Measurements from ENCODE around the gene UPF2.

UPF2 gene

DNA sequence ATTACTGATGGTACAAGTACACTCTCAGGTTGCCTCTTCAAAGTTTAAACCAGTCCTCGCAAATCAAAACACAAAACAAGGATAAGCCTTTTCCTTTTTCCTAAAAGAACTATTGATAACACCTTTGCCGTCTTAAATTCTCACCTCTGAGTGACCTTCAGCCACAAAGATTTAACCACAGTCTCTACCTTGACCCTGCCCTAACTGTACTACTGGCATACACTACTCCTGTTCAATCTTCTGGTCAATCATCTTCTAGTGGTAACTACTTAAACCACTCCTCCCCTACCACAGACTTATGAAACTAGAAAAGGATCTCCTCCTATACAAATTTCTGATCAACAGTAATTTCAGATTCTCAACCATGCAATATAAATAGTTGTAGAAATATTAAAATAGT lies 15.1 kb downstream of the UPF2 start:
- Mint-ChIP-seq H3K36me3 (ENCODE audit: low read depth) (peaks cover 63% of the 10 kb centered on the region), H3K27me3 (ENCODE audit: low read depth, poor library complexity) (no peaks in the 10 kb centered on the region), H3K4me3 (no peak overlapping the region), H3K4me1 (no peaks in the 10 kb centered on the region), H3K9me3 (no peaks in the 10 kb centered on the region), H3K27ac (no peak overlapping the region)
- TF ChIP-seq, protein P1, sequence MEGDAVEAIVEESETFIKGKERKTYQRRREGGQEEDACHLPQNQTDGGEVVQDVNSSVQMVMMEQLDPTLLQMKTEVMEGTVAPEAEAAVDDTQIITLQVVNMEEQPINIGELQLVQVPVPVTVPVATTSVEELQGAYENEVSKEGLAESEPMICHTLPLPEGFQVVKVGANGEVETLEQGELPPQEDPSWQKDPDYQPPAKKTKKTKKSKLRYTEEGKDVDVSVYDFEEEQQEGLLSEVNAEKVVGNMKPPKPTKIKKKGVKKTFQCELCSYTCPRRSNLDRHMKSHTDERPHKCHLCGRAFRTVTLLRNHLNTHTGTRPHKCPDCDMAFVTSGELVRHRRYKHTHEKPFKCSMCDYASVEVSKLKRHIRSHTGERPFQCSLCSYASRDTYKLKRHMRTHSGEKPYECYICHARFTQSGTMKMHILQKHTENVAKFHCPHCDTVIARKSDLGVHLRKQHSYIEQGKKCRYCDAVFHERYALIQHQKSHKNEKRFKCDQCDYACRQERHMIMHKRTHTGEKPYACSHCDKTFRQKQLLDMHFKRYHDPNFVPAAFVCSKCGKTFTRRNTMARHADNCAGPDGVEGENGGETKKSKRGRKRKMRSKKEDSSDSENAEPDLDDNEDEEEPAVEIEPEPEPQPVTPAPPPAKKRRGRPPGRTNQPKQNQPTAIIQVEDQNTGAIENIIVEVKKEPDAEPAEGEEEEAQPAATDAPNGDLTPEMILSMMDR (IDR thresholded peaks at IDR 0.05), result no peak
- DNase-seq, result no peak

DNA sequence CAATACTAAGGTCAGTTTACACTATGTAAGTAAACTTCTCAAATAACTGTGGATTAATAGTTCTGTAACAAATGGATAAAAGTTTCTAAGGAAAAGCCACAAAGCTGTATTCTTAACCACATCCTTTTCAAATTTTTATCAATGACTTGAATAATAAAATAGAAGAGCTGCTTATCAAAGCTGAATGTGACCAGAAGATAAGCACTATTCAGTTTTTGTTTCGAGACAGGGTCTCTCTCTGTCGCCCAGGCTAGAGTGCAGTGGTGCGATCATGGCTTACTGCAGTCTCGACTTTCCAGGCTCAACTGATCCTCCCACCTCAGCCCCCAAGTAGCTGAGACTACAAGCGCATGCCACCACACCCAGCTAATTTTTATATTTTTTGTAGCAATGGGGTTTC lies 17.0 kb downstream of the UPF2 start:
- Mint-ChIP-seq H3K27me3 (ENCODE audit: low read depth, poor library complexity) (no peaks in the 10 kb centered on the region), H3K4me3 (no peak overlapping the region), H3K9me3 (no peaks in the 10 kb centered on the region), H3K36me3 (ENCODE audit: low read depth) (peaks cover 54% of the 10 kb centered on the region), H3K4me1 (no peaks in the 10 kb centered on the region), H3K27ac (no peak overlapping the region)
- TF ChIP-seq, protein P1 (IDR thresholded peaks at IDR 0.05), result no peak
- DNase-seq, result no peak

DNA sequence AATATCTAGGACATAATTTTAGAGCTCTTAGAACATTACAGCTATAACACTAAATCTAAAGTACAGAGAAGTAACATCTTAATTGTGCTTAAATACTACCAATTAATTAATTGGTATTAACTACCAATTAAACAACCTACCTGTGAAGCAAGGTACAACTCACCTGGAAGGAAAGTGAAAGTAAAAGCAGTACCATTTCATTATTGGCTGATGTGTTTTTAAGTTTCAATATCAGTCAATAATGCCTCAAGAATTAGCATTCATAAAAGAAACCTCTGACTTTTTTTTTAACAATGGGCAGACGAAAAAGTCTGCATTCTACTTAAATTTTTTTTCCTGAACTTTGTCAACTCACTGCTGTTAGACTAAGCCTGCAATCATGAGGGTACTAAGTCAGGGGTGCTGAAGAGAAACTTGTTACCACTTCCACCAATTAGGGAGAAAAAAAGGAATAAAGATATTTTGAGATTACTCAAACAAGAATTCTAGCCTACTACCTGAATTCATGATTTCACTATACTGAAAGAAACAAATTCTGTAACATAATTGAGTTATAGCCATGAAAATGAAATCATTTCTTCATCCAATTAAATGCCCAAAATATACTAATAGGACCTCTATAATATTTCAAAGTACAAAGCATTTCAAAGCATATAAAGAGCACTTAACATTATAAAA lies 19.9 kb downstream of the UPF2 start:
- no peaks in the 10 kb centered on the region for H3K4me1 Mint-ChIP-seq
- H3K27ac Mint-ChIP-seq, result no peak overlapping the region
- TF ChIP-seq, protein P1 (IDR thresholded peaks at IDR 0.05), result no peak
- H3K4me3 Mint-ChIP-seq, result no peak overlapping the region
- no peaks in the 10 kb centered on the region for H3K9me3 Mint-ChIP-seq
- H3K36me3 Mint-ChIP-seq (ENCODE audit: low read depth), result peaks cover 36% of the 10 kb centered on the region
- DNase-seq, result no peak
- no peaks in the 10 kb centered on the region for H3K27me3 Mint-ChIP-seq (ENCODE audit: low read depth, poor library complexity)

DNA sequence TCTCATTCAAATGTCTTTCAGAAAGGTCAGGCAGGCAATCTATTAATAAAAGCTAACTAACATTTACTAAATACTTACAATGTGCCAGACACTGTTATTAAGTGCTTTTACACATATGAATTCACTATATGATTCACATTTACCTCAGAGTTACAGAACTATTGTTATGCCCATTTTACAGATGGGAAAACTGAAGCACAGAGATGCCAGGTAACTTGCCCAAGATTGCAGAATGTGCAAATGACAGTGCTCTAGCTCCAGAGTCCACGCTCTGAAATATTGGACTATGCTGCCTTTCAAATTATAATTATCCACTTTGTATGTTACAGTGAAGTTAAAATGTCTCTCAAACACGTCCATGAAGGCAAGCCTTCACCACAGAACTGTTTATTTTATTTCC lies 22.0 kb downstream of the UPF2 start:
- H3K36me3 Mint-ChIP-seq (ENCODE audit: low read depth), result peaks cover 23% of the 10 kb centered on the region
- H3K9me3 Mint-ChIP-seq, result no peaks in the 10 kb centered on the region
- no peaks in the 10 kb centered on the region for H3K4me1 Mint-ChIP-seq
- H3K27ac Mint-ChIP-seq, result no peak overlapping the region
- TF ChIP-seq, protein P1 (IDR thresholded peaks at IDR 0.05), result no peak
- H3K27me3 Mint-ChIP-seq (ENCODE audit: low read depth, poor library complexity), result no peaks in the 10 kb centered on the region
- no peak for DNase-seq
- no peak overlapping the region for H3K4me3 Mint-ChIP-seq

DNA sequence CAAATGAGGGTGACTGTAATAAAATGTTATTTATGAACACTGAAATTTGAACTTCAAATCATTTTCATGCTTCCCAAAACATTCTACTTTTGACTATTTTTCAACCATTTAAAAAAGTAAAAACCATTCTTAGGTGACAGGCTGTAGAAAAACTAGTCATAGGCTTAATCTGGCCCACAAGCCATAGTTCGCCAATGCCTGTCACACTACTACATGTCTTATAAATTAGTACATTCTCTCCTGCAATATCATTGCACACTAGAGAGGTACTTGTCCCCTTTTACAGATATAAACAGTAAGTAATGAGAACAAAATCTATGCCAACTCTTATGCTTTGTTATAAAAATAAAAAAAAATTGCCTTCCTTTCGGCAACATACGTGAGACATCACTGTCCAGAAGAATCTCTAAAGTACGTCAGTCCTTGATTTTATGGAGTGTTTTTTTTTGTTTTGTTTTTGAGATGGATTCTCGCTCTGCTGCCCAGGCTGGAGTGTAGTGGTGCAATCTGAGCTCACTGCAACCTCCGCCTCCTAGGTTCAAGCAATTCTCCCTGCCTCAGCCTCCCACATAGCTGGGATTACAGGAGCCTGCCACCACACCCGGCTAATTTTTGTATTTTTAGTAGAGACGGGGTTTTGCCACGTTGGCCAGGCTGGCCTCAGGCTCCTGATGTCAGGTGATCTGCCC lies 23.2 kb downstream of the UPF2 start:
- no peak overlapping the region for H3K27ac Mint-ChIP-seq
- TF ChIP-seq, protein P1 (IDR thresholded peaks at IDR 0.05), result no peak
- peaks cover 27% of the 10 kb centered on the region for H3K36me3 Mint-ChIP-seq (ENCODE audit: low read depth)
- H3K4me1 Mint-ChIP-seq, result no peaks in the 10 kb centered on the region
- no peaks in the 10 kb centered on the region for H3K27me3 Mint-ChIP-seq (ENCODE audit: low read depth, poor library complexity)
- H3K4me3 Mint-ChIP-seq, result no peak overlapping the region
- DNase-seq, result no peak
- H3K9me3 Mint-ChIP-seq, result no peaks in the 10 kb centered on the region

Measured in nephron progenitor cell (in vitro differentiated cells).